ENCODE data around the gene OPRM1. TPM values are rescaled to one million over a fixed set of nuclear protein-coding genes. Genes with fewer than 3 reads are reported as not detected.

OPRM1 gene
- total and polyA plus RNA-seq, 2 of the 8 experiments (the other 6 are each of a cell fraction or from before 2014, with no cell fraction given), result not detected

- TF ChIP-seq, protein P1, sequence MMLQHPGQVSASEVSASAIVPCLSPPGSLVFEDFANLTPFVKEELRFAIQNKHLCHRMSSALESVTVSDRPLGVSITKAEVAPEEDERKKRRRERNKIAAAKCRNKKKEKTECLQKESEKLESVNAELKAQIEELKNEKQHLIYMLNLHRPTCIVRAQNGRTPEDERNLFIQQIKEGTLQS (IDR thresholded peaks at IDR 0.05; ENCODE audit: insufficient read depth, low read depth, low read length), result no peak
- no peak for TF ChIP-seq BACH1 (IDR thresholded peaks at IDR 0.05; ENCODE audit: low read length)
- no peak for TF ChIP-seq CHD7 (IDR thresholded peaks at IDR 0.05; ENCODE audit: insufficient replicate concordance, low read length)
- TF ChIP-seq RAD21 (IDR thresholded peaks at IDR 0.05 in 1 of 2, conservative IDR thresholded peaks at IDR 0.05 in 1 of 2; ENCODE audit: low read depth in 2 of 2, low read length in 2 of 2), result no peak
- no peak for TF ChIP-seq CHD1 (IDR thresholded peaks at IDR 0.05; ENCODE audit: low read depth, low read length)
Observed at GRCh38 chr6:154012852-154013251, 26.2 kb upstream of the OPRM1 start (continued).

All from H1 (cell line).